Activated CD8-positive, alpha-beta T cell treated with anti-CD3 and anti-CD28 coated beads, Interleukin-2, amount 10 ng/mL, durations not matched to agents 7 days and 5 days (primary cell): ENCODE results near the gene TMED1. TPM values are rescaled to one million over a fixed set of nuclear protein-coding genes. Genes with fewer than 3 reads are reported as not detected.
A peak's percentile ranks its signal among the peaks of the same experiment; 100 is the strongest.
"Not testable (repeated sequence)": the region's sequence is repeated elsewhere in the genome, so short reads cannot be mapped to it uniquely, and the experiment has no call there.

Source experiments
- ATAC-seq: fragments of 150-1000 bp; cut with Tn5 transposase; one replicate; pipeline ENCODE4 v1.10.0; 2021; ENCODE audit warnings: moderate library complexity
- CTCF ChIA-PET: fragments of 350-600 bp; sonication (Branson Sonifier 250); formaldehyde crosslinking; loops from one replicate; lab custom pipeline; 2021; ENCODE audit warnings: antibody characterized with exemption; lab: Charles Lee
- POLR2A ChIA-PET: fragments of 350-600 bp; sonication (Branson Sonifier 250); formaldehyde crosslinking; loops from one replicate; lab custom pipeline; 2021; ENCODE audit warnings: antibody characterized with exemption; lab: Charles Lee
- DNase-seq: peaks from one replicate; pipeline ENCODE4 v3.0.0-alpha.2; 2020
- H3K27ac Mint-ChIP-seq: one replicate; pipeline ENCODE4 v1.8.0; 2021; ENCODE audit warnings: mild to moderate bottlenecking, mixed read lengths
- H3K27me3 Mint-ChIP-seq: one replicate; pipeline ENCODE4 v1.8.0; 2021; ENCODE audit warnings: low read depth, mixed read lengths
- H3K36me3 Mint-ChIP-seq: one replicate; pipeline ENCODE4 v1.8.0; 2021; ENCODE audit warnings: low read depth, mixed read lengths
- H3K4me1 Mint-ChIP-seq: one replicate; pipeline ENCODE4 v1.8.0; 2021; ENCODE audit warnings: low read depth, mixed read lengths
- H3K4me3 Mint-ChIP-seq: one replicate; pipeline ENCODE4 v1.8.0; 2021; ENCODE audit warnings: mild to moderate bottlenecking, mixed read lengths
- H3K9me3 Mint-ChIP-seq: one replicate; pipeline ENCODE4 v1.8.0; 2022; ENCODE audit warnings: mixed read lengths; ENCODE audit not compliant: insufficient read depth
- total RNA-seq, 2 experiments: library from RNA; stranded (reverse); gene quantifications; one replicate each; pipeline ENCODE4 v1.2.3, GENCODE V29; 2021

Gene TMED1, protein sequence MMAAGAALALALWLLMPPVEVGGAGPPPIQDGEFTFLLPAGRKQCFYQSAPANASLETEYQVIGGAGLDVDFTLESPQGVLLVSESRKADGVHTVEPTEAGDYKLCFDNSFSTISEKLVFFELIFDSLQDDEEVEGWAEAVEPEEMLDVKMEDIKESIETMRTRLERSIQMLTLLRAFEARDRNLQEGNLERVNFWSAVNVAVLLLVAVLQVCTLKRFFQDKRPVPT
- 10 to 100 TPM in 1 of 2 experiments, 1 to 10 TPM in 1; 9.3 to 11.2 TPM for total RNA-seq

DNA sequence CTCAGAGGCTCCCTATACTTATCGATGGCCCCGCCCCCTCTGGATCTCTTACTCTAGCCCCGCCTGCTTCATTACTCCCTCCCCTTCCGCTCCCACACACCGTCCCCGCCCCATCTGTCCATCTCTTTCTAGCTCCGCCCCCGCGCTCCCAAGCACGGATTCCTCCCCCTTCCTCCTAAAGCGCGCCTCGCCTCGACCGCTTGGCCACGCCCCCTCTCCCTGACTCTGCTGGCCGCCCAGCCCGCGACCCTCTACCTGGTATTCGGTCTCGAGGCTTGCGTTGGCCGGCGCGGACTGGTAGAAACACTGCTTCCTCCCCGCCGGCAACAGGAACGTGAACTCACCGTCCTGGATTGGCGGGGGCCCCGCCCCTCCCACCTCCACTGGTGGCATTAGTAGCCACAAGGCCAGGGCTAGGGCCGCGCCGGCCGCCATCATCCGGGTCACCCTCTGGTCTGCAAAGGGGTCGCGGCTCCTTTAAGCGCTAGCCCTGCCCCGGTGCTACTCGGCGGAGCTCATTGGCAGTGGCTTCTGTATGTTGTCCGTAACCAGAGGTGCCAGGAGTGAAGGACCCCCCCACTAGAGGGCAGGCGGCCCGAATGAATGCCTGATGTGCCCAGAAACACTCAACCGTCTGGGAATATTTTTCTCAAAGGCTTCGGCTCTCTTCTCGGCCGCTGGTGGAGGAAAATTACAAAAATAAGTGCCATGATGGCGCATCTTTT is at the start of gene TMED1:
Gene TMED1, minus strand, starts transcription at position 459 of the 725 bp plus-strand sequence. Its CDS starts 21 bp downstream, at position 438.
- peak; percentile 98 for DNase-seq
- H3K27ac Mint-ChIP-seq, result peak within 1 kb of the TSS; percentile 99
- peaks cover 23% of the 10 kb centered on the region for H3K36me3 Mint-ChIP-seq
- H3K9me3 Mint-ChIP-seq, result peaks cover 9% of the 10 kb centered on the region
- peak; percentile 91 for ATAC-seq
- ChIA-PET POLR2A (interaction anchor here (0.6 to 2.2 kb wide), 11 partner anchors 14 to 132 kb away, joined by 3 to 13 read pairs (median 4); partner anchors contain the start of gene DNM2), CTCF (interaction anchor here (0.6 to 3.5 kb wide), 22 partner anchors 9 to 545 kb away, joined by 3 to 37 read pairs (median 4); partner anchors contain the start of genes C19orf38 and DNM2)
- H3K27me3 Mint-ChIP-seq, result no peaks in the 10 kb centered on the region
- peak within 1 kb of the TSS; percentile 89 for H3K4me3 Mint-ChIP-seq
- H3K4me1 Mint-ChIP-seq, result peaks cover 17% of the 10 kb centered on the region

DNA sequence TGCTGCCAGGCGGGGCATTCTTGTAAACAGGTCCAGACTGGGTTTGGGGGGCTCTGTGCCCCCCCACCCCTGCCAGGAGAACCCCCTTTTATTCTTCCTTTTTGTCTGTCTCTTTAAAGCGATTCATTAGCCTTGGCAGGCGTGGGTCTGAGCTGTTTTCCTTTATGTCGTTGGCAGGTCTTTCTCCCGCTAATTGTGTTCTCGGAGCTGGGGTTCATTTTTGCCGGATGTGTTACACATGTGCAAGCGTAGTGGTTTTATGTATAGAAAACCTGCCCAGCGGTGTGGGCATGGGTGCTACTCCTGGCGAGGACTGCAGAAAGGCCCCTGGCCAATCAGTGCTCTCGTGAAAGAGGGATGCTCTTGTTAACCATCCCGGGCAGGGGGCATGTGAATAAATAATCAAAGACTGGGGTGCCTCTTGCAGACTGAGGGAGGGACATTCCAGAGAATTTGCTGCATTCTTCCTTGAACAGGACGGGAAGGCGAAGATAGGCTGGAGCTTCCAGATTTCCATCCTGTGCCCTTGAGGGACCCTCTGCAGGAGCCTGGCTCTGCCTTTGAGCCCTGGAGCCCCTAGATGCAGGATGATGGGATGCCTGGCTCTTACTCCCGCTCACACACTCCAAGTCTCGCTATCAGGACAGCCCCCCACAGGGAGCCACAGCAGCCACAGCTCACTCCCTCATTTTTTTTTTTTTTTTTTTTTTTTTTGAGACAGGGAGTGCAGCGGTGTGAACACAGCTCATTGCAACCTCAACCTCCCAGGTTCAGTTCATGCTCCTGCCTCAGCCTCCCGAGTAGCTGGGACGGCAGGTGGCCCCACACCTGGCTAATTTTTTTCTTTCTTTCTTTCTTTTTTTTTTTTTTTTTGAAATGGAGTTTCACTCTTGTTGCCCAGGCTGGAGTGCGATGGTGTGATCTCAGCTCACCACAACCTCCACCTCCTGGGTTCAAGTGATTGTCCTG is 49.5 kb upstream of the TMED1 start:
- no peaks in the 10 kb centered on the region for H3K27me3 Mint-ChIP-seq
- no peaks in the 10 kb centered on the region for H3K9me3 Mint-ChIP-seq
- H3K4me3 Mint-ChIP-seq, result no peak overlapping the region
- ATAC-seq, result no peak
- ChIA-PET POLR2A (no interaction called here), CTCF (interaction anchor here (1.1 kb wide), 1 partner anchor 13 kb away, joined by 4 read pairs; no protein-coding TSS in a partner anchor)
- H3K27ac Mint-ChIP-seq, result no peak overlapping the region
- no peak for DNase-seq
- H3K36me3 Mint-ChIP-seq, result no peaks in the 10 kb centered on the region
- peaks cover 2% of the 10 kb centered on the region for H3K4me1 Mint-ChIP-seq

DNA sequence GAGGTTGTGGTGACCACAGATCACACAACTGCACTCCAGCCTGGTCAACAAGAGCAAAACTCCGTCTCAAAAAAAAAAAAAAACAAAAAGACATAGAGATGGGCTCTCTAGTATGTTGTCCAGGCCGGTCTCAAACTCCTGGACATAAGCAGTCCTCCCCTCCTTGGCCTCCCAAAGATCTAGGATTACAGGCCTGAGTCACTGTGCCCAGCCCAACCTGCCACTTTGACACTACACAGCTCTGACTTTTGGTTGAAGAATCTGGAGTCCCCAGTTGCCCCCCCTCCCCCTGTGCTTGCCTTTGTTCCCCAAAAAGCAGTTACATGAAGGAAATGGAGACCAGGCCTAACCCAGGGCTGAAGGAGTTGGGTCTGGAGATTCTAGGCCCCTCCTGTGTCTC is 48.3 kb upstream of the TMED1 start:
- ATAC-seq (no peak), DNase-seq (no peak)
- no peak overlapping the region for H3K4me3 Mint-ChIP-seq
- H3K4me1 Mint-ChIP-seq, result peaks cover 8% of the 10 kb centered on the region
- H3K27me3 Mint-ChIP-seq, result no peaks in the 10 kb centered on the region
- CTCF ChIA-PET, result interaction anchor here (1.1 kb wide), 1 partner anchor 12 kb away, joined by 4 read pairs; no protein-coding TSS in a partner anchor
- POLR2A ChIA-PET, result no interaction called here
- no peaks in the 10 kb centered on the region for H3K9me3 Mint-ChIP-seq
- H3K36me3 Mint-ChIP-seq, result peaks cover 1% of the 10 kb centered on the region
- H3K27ac Mint-ChIP-seq, result no peak overlapping the region

DNA sequence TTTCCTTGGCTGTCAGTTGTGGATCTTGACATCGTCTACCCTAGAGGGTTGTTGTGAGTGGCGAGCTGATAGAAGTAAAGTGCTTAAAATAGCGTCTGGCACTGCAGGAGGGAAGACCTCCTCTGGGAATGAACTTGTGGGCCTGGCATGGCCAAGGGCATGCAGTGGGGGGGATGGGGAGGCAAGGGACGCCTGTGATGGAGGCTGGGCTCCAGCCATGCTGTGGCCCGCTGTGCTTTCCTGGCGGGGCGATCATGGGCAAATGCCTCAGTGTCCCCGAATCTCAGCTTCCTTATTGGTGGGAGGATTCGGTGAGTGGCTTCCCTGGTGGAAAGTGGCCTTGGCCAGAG is 46.1 kb upstream of the TMED1 start:
- Mint-ChIP-seq H3K4me3 (no peak overlapping the region), H3K4me1 (peaks cover 24% of the 10 kb centered on the region), H3K27me3 (no peaks in the 10 kb centered on the region), H3K36me3 (peaks cover 5% of the 10 kb centered on the region), H3K27ac (no peak overlapping the region), H3K9me3 (no peaks in the 10 kb centered on the region)
- ChIA-PET POLR2A (no interaction called here), CTCF (interaction anchor here (0.8 to 1.1 kb wide), 2 partner anchors 10 kb away, joined by 3 read pairs; no protein-coding TSS in a partner anchor)
- ATAC-seq (no peak), DNase-seq (no peak)

DNA sequence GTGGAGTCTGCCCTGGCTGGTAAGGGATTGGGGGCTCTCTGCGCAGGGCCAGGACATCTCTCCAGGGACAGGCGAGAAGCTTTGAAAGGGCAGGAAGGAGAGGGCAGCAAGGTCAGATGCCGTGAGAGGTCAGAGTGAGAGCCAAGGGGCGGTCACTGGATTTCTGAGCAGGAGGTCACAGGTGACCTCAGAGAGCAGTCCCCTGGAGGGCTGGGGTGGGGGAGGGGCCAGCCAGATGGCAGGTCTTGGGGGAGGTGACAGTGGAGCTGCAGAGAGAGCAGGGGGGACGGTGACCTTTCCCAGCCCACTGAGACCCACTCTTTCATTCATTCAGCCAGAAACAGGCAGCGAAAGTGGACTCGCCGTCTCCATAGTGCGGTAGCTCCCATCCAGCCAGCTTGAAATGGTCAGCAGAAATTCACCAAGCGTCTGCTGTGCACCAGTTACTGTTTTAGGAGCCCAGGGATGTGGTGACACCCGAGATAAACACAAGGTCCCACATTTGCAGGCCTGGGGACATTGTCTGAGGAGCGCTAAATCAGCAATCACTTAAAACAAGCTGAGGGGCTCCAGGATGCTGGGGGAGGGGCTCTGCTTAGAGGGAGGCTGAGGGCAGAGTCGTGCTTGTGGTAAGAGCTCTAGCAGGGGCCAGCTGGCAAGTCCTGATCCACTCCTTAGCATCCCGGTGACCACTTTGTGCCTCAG is 45.5 kb upstream of the TMED1 start:
- POLR2A ChIA-PET, result no interaction called here
- CTCF ChIA-PET, result interaction anchor here (0.8 to 1.3 kb wide), 4 partner anchors 9 to 256 kb away, joined by 3 read pairs; partner anchors contain the start of gene CARM1
- no peak for DNase-seq
- Mint-ChIP-seq H3K4me3 (no peak overlapping the region), H3K27me3 (no peaks in the 10 kb centered on the region), H3K27ac (no peak overlapping the region), H3K36me3 (peaks cover 7% of the 10 kb centered on the region), H3K9me3 (no peaks in the 10 kb centered on the region), H3K4me1 (peaks cover 29% of the 10 kb centered on the region)
- ATAC-seq, result no peak

DNA sequence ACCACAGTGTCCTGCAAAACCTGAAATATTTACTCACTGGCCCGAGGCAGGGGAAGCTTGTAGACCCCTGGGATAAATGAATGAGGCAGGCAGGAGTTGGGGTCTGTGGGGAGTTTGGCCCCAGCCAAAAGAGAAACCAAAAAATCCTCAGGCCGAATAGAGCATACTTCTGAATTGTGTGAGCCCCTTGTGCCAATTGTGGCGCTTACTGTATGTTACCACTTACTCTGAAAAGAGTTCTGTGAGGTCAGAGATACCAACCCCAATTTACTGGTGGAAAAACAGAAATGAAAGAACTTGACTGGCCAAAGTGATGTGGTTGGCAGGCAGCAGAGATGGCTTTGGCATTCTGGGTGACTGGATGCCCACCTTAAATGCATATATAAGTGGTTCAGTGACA is 42.2 kb upstream of the TMED1 start:
- H3K9me3 Mint-ChIP-seq, result no peaks in the 10 kb centered on the region
- no peaks in the 10 kb centered on the region for H3K27me3 Mint-ChIP-seq
- H3K4me1 Mint-ChIP-seq, result peaks cover 35% of the 10 kb centered on the region
- H3K36me3 Mint-ChIP-seq, result peaks cover 11% of the 10 kb centered on the region
- H3K4me3 Mint-ChIP-seq, result peak overlapping the region; percentile 38
- CTCF ChIA-PET, result interaction anchor here (1.0 to 1.6 kb wide), 3 partner anchors 10 to 160 kb away, joined by 3 to 5 read pairs (median 4); partner anchors contain the start of gene DNM2
- no peak for DNase-seq
- ATAC-seq, result no peak
- POLR2A ChIA-PET, result interaction anchor here (0.7 kb wide), 1 partner anchor 15 kb away, joined by 3 read pairs; no protein-coding TSS in a partner anchor
- H3K27ac Mint-ChIP-seq, result peak overlapping the region; percentile 92

DNA sequence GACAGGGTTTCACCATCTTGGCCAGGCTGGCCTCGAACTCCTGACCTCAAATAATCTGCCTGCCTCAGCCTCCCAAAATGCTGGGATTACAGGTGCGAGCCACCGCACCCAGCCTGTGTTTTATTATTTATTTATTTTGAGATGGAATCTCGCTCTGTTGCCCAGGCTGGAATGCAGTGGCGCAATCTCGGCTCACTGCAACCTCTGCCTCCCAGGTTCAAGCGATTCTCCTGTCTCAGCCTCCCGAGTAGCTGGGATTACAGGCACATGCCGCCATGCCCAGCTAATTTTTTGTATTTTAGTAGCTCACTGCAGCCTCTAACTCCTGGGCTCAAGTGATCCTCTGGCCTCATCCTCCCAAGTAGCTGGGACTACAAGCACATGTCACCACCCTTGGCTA is 41.6 kb upstream of the TMED1 start:
- POLR2A ChIA-PET, H3K9me3 Mint-ChIP-seq, DNase-seq, ATAC-seq, H3K27me3 Mint-ChIP-seq, H3K4me3 Mint-ChIP-seq: not testable (repeated sequence)
- CTCF ChIA-PET, result interaction anchor here (1.0 to 1.5 kb wide), 3 partner anchors 11 to 160 kb away, joined by 3 to 5 read pairs (median 5); partner anchors contain the start of genes DNM2 and TMED1
- Mint-ChIP-seq H3K27ac (peak overlapping the region; percentile 92), H3K36me3 (peaks cover 11% of the 10 kb centered on the region), H3K4me1 (peaks cover 41% of the 10 kb centered on the region)

DNA sequence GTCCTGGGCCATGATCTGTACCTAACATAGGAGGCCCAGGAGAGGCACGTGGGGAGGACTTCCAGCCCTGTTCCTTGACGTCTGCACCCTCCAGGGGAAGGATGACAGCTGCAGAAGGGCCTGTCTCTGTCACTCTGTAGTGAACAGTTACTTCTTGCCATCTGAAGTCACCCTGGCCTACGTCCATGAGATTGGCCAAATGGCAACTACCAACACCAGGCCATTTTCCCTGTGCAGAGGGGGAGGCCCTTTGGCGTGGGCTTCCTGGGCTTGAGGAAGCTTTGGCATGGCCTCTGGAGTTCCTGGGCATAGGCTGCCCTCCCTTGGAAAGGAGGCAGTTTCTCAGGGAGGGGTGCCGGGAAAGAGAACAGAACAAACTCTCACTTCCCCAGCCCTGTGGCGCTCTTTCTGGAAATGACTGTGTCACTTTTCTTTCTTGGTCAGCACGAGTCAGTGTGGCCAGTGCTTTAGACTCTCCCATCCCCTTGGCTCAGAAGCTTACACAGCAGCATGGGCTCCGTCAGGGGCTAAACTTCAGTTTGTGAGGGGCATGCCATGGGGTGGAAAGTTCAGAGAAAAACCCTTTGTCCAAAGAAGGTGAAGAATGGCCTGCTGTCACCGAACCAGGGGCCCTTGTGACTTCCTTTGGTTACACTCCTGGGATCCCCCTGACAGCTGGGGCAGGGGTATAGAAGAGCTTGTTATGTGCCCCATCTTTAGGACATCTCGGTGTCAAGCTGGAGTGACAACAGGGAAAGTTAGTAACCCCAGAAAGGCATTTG is 40.6 kb upstream of the TMED1 start:
- no peak overlapping the region for H3K4me3 Mint-ChIP-seq
- peaks cover 45% of the 10 kb centered on the region for H3K4me1 Mint-ChIP-seq
- peak overlapping the region; percentile 46 for H3K27ac Mint-ChIP-seq
- ChIA-PET CTCF (interaction anchor here (1.1 to 1.5 kb wide), 3 partner anchors 41 to 159 kb away, joined by 3 to 5 read pairs (median 3); partner anchors contain the start of genes DNM2 and TMED1), POLR2A (no interaction called here)
- H3K9me3 Mint-ChIP-seq, result no peaks in the 10 kb centered on the region
- DNase-seq (no peak), ATAC-seq (no peak)
- no peaks in the 10 kb centered on the region for H3K27me3 Mint-ChIP-seq
- peaks cover 11% of the 10 kb centered on the region for H3K36me3 Mint-ChIP-seq

DNA sequence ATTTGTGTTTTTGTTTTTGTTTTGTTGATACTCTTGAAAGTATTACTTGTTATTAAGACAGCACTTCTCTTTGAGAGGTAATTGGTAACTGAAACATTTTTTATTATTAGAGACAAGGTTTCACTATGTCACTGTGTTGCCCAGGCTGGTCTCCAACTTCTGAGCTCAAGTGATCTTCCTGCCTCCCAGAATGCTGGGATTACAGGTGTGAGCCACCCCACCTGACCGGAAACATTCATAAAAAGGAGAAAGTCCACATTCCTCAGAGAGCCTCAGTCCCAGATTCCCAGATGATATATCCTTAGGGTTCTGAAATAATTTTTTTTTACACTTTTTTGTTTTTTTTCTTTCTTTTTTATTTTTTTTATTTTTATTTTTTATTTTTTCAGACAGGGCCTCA is 38.0 kb upstream of the TMED1 start:
- no peak for ATAC-seq
- POLR2A ChIA-PET, result no interaction called here
- H3K4me1 Mint-ChIP-seq, result peaks cover 44% of the 10 kb centered on the region
- H3K4me3 Mint-ChIP-seq, result peak overlapping the region; percentile 31
- H3K27ac Mint-ChIP-seq, result no peak overlapping the region
- DNase-seq, result no peak
- no peaks in the 10 kb centered on the region for H3K27me3 Mint-ChIP-seq
- H3K9me3 Mint-ChIP-seq, result no peaks in the 10 kb centered on the region
- H3K36me3 Mint-ChIP-seq, result peaks cover 7% of the 10 kb centered on the region
- CTCF ChIA-PET, result interaction anchor here (1.1 to 3.2 kb wide), 2 partner anchors 10 to 157 kb away, joined by 3 to 22 read pairs; no protein-coding TSS in a partner anchor
